Measurements from ENCODE around the gene CABYR.

DNA sequence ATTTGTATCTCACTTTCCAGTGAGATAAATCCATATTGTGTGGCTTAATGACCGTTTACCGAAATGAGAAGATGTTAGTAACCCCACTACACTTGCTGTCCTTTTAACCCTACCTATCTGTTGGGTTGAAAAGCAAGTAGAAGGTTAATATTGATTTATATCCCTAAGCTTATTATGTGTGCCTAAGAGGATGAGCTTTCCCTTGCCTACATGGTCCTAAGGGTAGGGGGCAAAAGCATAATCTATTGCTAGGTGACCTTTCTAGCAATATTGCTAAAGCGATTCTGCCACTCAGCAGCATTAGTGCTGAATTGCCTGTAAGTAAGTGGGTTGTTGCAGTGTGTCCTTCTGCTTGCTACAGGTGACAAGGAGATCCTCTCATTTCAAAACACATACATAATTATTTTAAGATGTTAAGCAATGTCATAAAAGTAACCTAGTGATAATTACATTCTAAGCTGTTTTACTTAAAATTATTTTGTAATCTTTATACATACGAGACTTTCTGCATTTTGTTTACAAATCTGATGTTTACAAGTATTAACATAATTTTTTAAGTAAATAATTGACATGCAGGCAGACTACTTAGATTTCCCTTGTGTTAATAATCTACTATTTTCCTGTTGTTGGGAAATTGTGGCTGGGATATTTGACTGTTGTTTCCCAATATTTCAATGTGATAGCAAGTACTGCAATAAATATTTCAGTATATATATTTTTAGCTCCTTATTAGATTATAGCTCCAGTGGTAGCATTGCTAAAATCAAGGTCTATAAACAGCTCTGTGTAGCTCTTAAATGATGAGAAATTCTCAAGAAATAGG is 49.1 kb upstream of the CABYR start:
- TF ChIP-seq CTCF (IDR thresholded peaks at IDR 0.05) (no peak), POLR2A (IDR thresholded peaks at IDR 0.05) (no peak)
